Neural crest cell (in vitro differentiated cells): ENCODE results near the gene ELOVL5. TPM values are rescaled to one million over a fixed set of nuclear protein-coding genes. Genes with fewer than 3 reads are reported as not detected.
"Not testable (repeated sequence)": the region's sequence is repeated elsewhere in the genome, so short reads cannot be mapped to it uniquely, and the experiment has no call there.

Source experiments
- DNase-seq: peaks from one replicate; pipeline ENCODE4 v3.0.0; 2021; ENCODE audit warnings: low read depth, mixed read lengths, low spot score
- H3K27ac Mint-ChIP-seq: one replicate; pipeline ENCODE4 v1.8.0; 2021; ENCODE audit warnings: mild to moderate bottlenecking, mixed read lengths; ENCODE audit not compliant: unreplicated experiment
- H3K27me3 Mint-ChIP-seq: 2 replicates; pipeline ENCODE4 v1.8.0; 2021; ENCODE audit warnings: low read depth, mild to moderate bottlenecking, mixed read lengths
- H3K36me3 Mint-ChIP-seq: 2 replicates; pipeline ENCODE4 v1.8.0; 2021; ENCODE audit warnings: low read depth, mild to moderate bottlenecking, mixed read lengths
- H3K4me1 Mint-ChIP-seq: 2 replicates; pipeline ENCODE4 v1.8.0; 2021; ENCODE audit warnings: mixed read lengths
- H3K4me3 Mint-ChIP-seq: one replicate; pipeline ENCODE4 v1.8.0; 2021; ENCODE audit warnings: mild to moderate bottlenecking, mixed read lengths
- H3K9me3 Mint-ChIP-seq: 2 replicates; pipeline ENCODE4 v1.8.0; 2021; ENCODE audit warnings: mixed read lengths
- total RNA-seq: library from RNA; stranded (reverse); gene quantifications from 2 replicates; pipeline ENCODE4 v1.2.1, GENCODE V29; 2021
- TF ChIP-seq, protein P1 (sequence below): fragments of 200-600 bp; sonication (generic); conservative IDR thresholded peaks from 2 replicates; pipeline ENCODE4 v1.5.0; 2021; ENCODE audit warnings: antibody characterized with exemption, mild to moderate bottlenecking

The ELOVL5 gene
- total RNA-seq, 1 donor from 2014 or later = 152 TPM

DNA sequence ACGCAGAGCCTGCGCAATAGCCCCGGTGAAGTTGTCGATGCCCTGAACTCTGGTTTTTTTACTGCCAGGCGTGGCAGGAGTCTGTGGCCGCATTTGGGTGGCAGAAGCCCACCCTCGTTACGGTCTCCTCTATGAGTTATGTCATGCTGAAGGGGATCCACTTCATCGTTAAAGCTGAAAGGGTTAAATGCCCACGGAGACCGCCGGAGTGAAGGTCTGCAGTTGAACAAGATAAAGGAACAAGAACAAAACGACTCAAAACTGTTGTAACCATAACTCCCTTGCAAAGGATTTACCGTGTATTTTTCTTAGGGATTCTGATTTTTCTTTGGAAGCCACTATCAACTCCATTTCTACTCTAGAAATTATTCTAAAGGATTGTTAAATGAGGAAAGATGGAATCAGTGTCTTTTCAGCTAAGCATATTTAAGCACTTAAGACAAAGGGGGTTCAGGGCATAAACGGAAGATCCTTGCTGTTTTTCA, 501 bp upstream of the ELOVL5 start:
- H3K36me3 Mint-ChIP-seq = peaks cover 8% of the 10 kb centered on the region
- peaks cover 39% of the 10 kb centered on the region for H3K4me1 Mint-ChIP-seq
- peak overlapping the region; percentile 96 for H3K27ac Mint-ChIP-seq
- no peaks in the 10 kb centered on the region for H3K27me3 Mint-ChIP-seq
- TF ChIP-seq, protein P1, sequence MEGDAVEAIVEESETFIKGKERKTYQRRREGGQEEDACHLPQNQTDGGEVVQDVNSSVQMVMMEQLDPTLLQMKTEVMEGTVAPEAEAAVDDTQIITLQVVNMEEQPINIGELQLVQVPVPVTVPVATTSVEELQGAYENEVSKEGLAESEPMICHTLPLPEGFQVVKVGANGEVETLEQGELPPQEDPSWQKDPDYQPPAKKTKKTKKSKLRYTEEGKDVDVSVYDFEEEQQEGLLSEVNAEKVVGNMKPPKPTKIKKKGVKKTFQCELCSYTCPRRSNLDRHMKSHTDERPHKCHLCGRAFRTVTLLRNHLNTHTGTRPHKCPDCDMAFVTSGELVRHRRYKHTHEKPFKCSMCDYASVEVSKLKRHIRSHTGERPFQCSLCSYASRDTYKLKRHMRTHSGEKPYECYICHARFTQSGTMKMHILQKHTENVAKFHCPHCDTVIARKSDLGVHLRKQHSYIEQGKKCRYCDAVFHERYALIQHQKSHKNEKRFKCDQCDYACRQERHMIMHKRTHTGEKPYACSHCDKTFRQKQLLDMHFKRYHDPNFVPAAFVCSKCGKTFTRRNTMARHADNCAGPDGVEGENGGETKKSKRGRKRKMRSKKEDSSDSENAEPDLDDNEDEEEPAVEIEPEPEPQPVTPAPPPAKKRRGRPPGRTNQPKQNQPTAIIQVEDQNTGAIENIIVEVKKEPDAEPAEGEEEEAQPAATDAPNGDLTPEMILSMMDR = no peak
- no peak for DNase-seq
- no peaks in the 10 kb centered on the region for H3K9me3 Mint-ChIP-seq
- H3K4me3 Mint-ChIP-seq = peak overlapping the region; percentile 94

DNA sequence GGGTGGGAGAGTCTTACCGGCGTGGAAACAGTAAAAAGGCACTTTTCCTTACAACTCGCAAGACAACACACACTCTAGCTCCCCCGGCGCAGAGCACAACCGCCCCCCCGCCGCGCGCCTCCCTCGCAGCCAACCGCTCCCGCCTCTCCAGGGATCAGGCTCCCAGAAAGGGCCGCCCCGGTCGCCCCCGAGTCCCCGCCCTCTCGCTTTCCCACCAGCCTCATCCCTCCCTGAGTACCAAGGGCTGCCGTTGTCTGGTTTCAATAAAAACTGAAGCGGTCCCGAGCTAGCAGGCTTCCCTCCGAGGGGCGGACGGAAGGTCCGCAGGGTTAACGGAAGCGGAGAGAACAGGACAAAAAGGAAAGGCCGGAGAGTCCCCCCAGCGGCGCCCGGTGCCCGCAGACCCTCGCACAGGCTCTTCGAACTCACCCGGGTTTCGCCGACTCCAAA, 804 bp downstream of the ELOVL5 start:
- Mint-ChIP-seq H3K9me3 (no peaks in the 10 kb centered on the region), H3K4me3 (peak overlapping the region; percentile 96), H3K27ac (peak overlapping the region; percentile 88), H3K4me1 (peaks cover 49% of the 10 kb centered on the region), H3K36me3 (peaks cover 8% of the 10 kb centered on the region), H3K27me3 (no peaks in the 10 kb centered on the region)
- peak; percentile 59 for DNase-seq
- TF ChIP-seq, protein P1 = no peak

DNA sequence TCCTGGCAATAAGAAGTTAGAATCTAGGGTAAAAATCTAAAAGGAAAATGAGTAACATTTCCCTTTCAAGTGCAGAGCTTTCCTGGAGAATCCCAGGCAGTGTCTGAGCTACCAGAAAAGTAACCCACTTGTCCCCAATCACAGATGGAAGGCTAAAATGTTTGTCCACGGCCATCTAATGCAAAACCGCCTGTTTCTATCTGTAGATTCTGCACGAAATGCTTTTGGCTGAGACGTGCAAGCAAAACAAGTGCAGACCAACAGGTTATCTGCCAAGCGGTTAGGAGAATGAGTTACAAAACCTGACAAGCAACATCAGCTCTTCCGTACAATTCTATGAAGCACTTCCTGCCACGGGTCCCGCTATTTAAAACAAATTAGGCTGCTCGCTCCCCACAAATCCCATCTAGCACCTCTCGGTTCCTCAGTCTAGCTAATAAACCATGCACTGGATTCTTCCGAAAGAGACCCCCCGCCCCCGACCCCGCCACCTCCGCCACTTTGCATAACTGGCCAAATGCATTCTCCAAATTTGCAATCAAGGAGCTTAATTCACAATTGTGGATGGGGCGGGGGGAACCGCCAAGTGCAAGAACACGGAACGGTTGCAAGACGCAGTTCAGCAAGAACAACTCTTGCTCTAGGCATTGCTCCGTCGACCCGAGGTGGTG, 1.4 kb downstream of the ELOVL5 start:
- Mint-ChIP-seq H3K9me3 (no peaks in the 10 kb centered on the region), H3K27ac (peak overlapping the region; percentile 88), H3K4me1 (peaks cover 53% of the 10 kb centered on the region), H3K36me3 (peaks cover 8% of the 10 kb centered on the region), H3K4me3 (peak overlapping the region; percentile 96), H3K27me3 (no peaks in the 10 kb centered on the region)
- no peak for DNase-seq
- TF ChIP-seq, protein P1 = no peak

DNA sequence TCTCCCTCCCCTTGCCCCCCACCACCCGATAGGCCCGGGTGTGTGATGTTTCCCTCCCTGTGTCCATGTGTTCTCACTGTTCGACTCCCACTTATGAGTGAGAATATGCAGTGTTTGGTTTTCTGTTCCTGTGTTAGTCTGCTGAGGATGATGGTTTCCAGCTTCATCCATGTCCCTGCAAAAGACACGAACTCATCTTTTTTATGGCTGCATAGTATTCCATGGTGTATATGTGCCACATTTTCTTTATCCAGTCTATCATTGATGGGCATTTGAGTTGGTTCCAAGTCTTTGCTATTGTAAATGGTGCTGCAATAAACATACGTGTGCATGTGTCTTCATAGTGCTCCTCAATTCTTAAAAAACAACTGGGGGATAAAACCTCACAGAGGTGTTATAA, 2.7 kb downstream of the ELOVL5 start:
- DNase-seq = not testable (repeated sequence)
- H3K4me3 Mint-ChIP-seq = peak overlapping the region; percentile 96

DNA sequence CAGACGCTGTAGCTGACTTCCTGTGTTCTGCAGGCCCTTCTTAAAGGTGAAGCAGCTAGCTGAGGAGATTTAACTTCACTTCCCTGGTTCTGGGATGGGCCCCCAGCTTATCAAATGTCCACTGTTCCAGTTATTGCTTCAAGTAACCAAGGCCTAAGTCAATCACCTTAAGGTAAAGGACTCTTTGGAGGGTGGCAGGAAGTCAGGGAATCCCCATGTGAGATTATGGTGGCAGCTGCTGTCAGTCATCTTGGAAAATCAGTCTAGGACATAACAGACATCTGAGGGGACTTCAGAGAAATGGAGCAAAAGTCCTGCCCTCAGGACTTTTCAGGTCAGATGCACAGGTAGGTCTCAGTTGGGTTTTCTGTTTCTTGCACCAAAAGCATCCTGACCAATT, 3.8 kb downstream of the ELOVL5 start:
- Mint-ChIP-seq H3K4me3 (peak overlapping the region; percentile 58), H3K4me1 (peaks cover 63% of the 10 kb centered on the region), H3K9me3 (no peaks in the 10 kb centered on the region), H3K27ac (no peak overlapping the region), H3K27me3 (no peaks in the 10 kb centered on the region), H3K36me3 (peaks cover 8% of the 10 kb centered on the region)
- DNase-seq = no peak
- TF ChIP-seq, protein P1 = no peak

More for the DNA sequence above, 2.7 kb downstream of the ELOVL5 start:
- not testable (repeated sequence) for H3K36me3 Mint-ChIP-seq, H3K27ac Mint-ChIP-seq, H3K27me3 Mint-ChIP-seq, H3K9me3 Mint-ChIP-seq
- peaks cover 63% of the 10 kb centered on the region for H3K4me1 Mint-ChIP-seq

DNA sequence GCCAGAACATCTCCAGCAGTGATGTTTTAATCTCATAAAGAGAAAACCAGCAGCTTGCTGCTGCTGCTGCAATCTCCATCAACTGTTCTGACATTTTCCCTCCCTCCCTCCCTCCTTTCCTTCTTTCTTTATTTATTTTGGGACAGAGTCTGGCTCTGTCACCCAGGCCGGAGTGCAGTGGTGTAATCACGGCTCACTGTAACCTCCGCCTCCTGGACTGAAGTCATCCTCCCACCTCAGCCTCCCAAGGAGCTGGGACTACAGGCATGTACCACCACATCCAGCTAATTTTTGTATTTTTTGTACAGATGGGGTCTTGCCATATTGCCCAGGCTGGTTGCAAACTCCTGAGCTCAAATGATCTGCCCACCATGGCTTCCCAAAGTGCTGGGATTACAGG, 5.7 kb downstream of the ELOVL5 start:
- no peak overlapping the region for H3K4me3 Mint-ChIP-seq
- H3K27me3 Mint-ChIP-seq = no peaks in the 10 kb centered on the region
- TF ChIP-seq, protein P1 = no peak
- H3K9me3 Mint-ChIP-seq = no peaks in the 10 kb centered on the region
- H3K27ac Mint-ChIP-seq = no peak overlapping the region
- H3K36me3 Mint-ChIP-seq = peaks cover 8% of the 10 kb centered on the region
- no peak for DNase-seq
- peaks cover 65% of the 10 kb centered on the region for H3K4me1 Mint-ChIP-seq
